ENCODE results near the gene USP1.

The USP1 gene, protein sequence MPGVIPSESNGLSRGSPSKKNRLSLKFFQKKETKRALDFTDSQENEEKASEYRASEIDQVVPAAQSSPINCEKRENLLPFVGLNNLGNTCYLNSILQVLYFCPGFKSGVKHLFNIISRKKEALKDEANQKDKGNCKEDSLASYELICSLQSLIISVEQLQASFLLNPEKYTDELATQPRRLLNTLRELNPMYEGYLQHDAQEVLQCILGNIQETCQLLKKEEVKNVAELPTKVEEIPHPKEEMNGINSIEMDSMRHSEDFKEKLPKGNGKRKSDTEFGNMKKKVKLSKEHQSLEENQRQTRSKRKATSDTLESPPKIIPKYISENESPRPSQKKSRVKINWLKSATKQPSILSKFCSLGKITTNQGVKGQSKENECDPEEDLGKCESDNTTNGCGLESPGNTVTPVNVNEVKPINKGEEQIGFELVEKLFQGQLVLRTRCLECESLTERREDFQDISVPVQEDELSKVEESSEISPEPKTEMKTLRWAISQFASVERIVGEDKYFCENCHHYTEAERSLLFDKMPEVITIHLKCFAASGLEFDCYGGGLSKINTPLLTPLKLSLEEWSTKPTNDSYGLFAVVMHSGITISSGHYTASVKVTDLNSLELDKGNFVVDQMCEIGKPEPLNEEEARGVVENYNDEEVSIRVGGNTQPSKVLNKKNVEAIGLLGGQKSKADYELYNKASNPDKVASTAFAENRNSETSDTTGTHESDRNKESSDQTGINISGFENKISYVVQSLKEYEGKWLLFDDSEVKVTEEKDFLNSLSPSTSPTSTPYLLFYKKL

DNA sequence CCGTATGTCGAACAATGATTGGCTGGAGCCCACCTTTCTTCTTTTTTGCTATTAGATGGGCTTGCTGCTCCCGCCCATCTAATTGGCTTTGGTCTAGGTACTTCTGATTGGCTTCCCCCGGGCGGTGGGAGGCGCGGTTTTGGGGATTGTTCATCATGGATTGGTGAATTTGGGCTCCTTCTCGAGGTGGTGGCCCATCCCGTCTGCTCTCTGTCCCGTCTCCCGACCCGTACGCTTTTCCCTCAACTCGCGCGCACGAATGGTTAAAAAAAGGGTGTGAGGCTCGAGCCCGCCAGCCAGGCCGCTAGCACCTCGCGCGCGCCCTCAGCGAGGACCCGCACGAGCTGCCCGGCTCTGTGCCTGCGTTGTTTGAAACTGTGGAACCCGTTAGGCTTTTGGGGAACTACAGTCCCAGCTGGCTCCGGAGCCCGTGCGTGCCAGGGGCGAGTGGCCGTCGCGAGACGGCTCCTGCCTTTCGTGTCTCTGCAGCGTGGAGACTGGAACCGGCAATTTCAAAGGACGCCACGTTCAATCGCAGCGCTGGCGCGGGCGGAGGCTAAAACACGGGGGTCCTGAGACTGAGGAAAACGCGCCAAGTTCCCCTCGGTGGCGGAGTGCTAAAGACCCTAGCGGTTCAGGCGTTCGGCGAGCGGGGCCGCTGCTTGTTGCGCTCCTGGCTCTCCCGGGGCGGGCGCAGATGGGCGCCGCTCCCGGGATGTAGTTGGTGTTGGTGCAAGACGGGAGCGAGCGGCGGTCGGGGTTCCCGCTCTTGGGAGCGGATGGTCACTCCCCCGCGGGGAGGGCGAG, at the start of gene USP1:
Gene USP1 (plus strand): TSS at position 584 of the 807 bp plus-strand sequence. CDS start 2,819 bp downstream, outside the sequence.
- DNase-seq = peak; percentile 98

DNA sequence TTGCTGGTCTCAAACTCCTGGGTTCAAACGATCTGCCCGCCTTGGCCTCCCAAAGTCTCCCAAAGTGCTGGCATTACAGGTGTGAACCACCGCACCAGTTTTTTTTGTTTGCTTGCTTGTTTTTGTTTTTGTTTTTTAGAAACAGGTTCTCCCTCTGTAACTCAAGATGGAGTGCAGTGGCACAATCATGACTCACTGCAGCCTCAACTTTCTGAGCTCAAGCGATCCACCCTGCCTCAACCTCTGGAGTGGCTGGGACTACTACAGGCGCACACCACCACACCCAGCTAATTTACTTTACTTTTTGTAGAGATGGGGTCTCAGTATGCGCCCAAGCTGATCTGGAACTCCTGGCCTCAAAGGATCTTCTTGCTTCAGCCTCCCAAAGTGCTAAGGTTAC, 47.3 kb upstream of the USP1 start:
- DNase-seq = no peak

DNA sequence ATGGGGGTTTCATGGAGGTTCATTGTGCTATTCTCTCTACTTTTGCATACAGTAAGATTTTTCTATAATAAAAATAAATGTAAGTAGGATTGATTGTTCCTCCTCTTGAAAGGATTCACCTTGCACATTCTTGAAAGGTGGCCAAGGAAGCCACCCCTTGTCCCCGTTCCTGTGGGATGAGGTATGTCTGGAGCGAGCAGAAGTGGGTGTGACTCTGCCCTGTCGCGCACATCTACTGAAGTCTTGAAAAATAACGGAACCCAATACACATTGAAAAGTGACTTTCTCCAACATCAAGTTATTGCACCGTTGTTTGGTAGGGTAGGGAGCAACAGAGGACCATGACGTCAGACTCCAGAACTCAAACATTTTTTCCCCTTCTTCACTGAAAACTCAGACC, 46.8 kb upstream of the USP1 start:
- no peak for DNase-seq

DNA sequence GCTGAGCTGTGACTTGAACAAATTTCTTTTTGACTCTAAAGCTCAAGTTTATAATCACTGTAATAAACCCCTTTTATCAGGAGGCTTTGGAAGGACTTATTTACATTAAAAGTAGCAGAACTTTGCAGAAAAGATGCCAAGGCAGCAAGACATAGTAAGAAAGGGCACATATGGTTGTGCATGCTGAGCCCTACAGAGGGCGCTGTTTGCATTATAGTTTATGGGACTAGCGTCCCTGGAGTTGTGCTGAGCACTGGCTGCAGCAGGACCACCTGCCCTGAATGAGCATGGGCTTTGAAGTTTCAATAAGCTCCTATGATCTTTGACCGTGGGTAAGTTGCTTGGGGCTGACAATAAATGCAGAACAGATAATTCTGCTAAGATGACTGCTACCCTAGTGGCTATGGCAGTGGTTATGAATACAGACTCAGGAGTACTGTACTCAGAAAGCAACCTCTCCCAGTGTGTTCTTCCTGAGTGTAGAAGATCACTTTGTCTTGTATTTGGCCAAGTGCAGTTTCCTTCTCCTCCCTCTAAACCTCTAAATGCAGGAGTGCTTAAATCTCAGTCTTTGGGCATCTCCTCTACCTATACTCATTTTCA, 45.4 kb upstream of the USP1 start:
- DNase-seq = no peak

DNA sequence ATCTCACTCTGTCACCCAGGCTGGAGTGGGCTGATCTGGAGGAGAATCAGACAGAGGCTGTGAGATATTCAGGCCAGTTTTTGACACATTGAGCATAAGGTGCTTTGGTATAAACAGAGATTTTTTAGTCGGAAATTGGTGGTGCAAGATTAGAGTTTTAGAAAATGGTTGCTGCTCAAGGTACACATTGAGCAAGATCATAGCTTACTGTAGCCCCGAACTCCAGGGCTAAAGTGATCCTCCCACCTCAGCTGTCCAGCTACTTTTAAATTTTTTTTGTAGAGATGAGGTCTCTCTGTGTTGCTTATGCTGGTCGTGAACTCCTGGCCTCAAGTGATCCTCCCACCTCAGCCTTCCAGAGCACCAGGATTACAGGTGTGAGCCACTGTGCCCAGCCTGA, 43.9 kb upstream of the USP1 start:
- DNase-seq = no peak

DNA sequence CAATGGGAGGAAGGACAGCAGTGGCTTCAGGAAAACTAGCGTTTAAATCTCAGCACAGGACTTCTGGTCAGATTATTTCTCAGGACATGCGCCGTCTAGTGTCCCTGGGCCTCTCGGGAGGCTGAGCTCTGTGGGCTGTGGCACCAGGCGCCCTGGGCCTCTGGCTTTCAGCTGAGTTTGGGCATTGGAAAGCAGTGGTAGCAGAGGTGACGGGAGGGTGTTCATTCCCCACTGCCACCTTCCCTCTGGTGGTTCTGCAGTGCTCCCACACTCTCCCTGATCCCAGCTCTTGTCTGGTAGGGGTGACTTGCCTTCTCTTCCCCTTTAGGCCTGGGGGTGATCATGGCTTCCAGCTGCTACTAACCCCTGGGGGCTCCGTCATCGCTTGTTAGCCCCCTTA, 42.2 kb upstream of the USP1 start:
- no peak for DNase-seq

DNA sequence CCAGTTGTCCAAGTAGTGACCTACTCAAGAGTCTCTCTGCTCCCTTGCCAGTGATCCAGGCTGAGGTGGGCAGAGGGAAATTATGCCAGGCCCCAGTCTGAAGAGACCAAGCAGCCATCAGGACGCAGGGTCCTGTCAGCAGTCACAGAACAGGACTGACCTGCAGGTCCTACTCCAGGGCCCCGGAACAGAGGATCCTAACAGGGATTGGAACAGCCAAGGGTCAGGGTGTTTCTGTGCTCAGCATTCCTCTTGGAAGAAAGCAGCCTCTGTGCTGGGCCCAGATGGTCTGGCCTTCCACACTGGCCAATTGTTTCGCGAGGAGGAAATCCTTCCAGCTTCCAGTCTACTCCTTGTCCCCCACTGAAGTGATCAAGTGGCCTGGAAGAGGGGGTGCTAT, 41.6 kb upstream of the USP1 start:
- DNase-seq = no peak

DNA sequence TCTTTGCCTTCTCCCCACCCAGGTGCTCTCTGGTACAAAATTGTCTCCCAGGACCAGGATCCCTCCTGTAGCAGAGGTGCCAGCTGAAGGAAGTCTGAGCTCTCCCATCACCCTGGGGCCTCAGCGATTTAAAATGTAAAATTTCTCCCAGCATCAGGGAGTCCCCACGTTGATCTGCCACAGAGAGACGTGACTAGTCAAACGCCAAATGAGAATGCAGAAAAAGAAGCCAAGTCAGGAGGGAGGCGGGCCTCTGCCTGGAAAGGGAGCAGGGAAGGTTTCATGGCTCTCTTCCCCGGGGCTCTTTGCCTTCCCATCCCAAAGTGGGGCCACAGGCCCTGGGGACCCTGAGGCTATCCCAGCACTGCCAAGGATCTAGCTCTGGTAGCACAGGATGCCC, 40.0 kb upstream of the USP1 start:
- no peak for DNase-seq

DNA sequence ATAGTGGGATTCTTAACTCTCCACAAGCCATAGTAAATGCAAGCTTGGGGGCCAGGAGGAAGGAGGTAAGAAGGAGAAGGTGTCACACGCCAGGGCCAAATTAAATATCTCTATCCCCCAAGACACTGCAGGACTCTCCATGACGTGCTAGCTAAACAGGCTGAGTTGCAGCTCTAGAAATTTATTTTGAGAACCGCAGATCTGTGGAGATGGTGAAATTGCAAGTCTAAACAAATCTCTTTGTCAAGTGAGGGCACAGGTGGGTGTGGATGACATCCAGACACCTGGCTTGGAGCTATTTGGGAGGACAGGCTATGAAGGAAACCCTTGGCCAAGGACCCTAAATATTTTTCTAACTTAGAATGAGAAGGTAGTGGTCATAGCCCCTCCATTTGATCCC, 39.5 kb upstream of the USP1 start:
- no peak for DNase-seq

DNA sequence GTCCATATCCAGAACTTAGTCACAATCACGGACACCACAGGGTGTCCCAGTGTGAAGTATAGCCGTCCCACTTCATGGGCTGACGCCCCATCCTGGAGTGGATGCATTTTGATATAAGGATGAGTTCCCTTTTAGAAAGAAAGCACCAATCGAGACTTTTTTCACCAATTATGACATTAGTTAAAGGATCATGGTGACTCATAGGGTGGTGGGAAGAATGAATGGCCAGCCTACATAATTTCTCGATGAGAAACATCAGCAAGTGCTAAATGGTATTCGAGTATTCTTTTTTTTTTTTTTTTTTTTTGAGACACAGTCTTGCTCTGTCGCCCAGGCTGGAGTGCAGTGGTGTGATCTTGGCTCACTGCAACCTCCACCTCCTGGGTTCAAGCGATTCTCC, 38.5 kb upstream of the USP1 start:
- DNase-seq = no peak

DNA sequence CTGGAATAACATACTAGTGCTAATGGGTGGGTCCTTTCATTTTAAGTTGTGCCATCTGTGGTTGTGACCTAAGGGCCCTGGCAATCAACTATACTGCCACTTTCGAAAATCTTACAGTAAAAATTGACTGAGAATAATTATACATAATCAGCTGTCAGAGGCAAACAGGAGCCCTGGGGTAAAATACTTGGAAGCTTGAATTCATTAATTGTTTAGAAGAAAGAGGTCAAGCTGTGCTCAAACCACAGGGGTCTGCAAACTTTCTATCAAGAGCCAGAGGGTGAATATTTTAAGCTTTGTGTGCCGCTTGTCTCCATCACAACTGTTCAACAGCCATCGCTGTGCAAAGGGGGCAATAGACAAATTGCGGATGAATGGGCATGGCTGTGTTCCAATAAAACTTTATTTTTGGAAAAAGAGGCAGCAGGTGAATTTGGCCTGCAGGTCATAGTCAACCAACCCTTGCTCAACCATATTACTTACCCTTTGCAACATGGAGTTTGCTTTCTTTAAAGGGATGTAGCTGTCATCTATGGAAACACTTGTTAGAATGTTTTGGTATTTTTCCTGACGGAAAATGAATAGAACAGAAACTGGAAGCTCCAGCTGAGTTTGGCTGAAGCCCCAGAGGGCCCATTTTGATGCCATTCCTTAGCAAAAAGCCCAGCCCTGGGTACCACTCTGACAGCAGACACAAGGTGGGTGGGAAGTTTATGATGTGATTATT, 35.7 kb upstream of the USP1 start:
- no peak for DNase-seq

DNA sequence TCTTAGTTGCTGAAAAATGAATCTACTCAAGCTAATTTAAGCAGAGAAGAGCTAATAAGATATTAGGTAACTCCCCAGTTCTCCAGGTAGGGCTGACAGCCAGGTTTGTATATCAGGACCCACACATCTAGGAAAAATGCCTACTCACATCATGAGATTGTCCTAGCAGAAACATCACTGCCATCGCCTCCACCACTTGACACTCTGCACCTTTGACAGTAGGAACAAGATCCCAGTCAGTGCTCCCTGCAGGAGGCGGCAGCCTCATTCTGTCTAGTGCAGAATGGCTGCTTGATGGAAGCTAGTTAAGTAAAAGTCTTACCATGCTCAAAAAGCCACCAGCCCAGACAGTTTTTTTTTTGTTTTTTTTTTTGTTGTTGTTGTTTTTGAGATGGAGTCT, 31.6 kb upstream of the USP1 start:
- DNase-seq = no peak

DNA sequence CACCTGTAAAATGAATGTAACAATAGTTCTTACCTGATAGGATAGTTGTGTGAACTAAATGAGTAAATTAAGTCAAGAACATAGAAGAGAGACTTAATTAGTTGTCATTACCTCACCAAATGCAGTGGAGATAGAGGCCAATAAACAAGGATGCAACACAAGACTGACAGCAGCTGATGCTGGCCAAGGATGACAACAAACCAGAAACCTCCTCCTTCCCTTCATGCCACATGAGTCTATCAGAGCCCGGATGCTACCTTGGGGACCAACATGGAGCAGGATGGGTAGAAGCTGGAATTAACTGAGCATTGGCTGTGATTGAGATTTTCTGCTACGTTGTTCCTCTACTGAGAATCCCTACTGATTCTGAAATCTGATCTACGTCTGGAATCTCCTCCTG, 30.3 kb upstream of the USP1 start:
- DNase-seq = no peak

DNA sequence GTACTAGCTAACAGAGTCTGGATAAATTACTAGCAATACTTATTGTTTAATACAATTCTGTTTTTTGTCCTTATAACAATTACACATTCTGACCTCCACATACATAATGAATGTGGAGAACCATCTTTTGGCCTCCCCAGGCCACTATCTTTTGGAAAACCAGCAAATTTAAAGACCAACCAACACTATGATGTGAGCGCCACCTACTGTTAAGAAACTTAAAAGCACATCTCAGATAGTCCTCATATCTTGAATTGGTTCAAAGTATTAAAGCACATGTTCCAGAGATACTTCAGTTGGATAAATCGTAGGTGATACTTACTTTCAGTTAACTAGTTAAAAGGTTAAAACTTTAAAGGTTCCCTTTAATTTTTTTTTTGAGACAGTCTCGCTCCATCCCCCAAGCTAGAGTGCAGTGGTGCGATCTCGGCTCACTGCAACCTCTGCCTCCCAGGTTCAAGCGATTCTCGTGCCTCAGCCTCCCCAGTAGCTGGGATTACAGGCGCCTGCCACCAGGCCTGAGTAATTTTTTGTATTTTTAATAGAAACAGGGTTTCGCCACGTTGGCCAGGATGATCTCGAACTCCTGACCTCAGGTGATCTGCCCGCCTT, 29.3 kb upstream of the USP1 start:
- DNase-seq = peak; percentile 25

DNA sequence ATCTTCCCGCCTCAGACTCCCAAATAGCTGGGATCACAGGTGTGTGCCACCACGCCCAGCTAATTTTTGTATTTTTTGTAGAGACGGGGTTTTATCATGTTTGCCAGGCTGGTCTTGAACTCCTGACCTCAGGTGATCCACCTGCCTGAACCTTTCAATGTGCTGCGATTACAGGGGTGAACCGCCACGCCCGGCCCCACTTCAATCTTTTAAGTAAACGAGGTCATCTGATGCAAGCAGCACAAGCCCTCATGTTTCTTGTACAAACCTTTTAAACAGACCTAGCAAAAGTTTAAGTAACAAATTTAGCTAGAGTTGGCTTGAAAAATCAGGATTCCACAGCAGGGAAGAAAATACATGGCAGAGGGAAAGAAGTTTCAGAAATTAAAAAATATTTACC, 21.2 kb upstream of the USP1 start:
- DNase-seq = no peak

DNA sequence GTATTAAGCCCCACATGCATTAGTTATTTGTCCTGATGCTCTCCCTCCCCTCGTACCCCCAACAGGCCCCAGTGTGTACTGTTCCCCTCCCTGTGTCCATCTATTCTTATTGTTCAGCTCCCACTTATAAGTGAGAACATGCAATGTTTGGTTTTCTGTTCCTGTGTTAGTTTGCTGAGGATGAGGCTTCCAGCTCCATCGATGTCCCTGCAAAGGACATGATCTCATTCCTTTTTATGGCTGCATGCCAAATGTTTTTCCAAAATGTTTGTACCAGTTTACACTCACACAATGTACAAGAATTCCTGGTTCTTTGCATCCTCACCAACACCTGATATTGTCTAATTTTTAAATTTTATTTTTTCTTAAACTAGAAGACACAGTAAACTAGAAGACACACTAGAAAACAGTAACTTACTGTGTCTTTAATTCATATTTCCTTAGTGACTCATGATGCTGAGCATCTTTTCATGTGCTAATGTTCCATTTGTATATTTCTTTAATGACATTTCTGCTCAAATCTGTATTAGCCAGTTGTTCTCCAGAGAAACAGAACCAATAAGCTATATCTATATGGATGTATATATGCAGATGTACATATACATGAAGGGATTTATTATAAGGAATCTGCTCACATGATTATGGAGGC, 19.4 kb upstream of the USP1 start:
- DNase-seq = no peak

DNA sequence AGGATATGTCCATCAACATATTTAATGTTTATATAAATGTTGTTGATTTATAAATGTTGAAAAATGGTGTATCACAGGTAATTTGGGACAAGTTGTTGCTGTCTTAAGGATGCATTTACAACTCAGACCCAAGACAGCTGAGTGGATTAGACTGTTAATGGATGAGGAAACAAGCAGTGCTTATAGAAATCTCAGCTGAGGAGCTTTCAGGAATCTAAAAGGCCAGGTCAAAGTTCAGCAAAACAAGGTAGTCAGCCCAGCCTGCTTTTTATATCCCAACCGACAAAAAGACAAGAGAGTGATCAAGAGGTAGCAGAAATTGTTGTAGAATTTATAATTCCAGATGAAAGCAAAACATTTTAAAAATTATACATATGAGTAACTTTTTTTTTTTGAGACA, 16.6 kb upstream of the USP1 start:
- DNase-seq = no peak

DNA sequence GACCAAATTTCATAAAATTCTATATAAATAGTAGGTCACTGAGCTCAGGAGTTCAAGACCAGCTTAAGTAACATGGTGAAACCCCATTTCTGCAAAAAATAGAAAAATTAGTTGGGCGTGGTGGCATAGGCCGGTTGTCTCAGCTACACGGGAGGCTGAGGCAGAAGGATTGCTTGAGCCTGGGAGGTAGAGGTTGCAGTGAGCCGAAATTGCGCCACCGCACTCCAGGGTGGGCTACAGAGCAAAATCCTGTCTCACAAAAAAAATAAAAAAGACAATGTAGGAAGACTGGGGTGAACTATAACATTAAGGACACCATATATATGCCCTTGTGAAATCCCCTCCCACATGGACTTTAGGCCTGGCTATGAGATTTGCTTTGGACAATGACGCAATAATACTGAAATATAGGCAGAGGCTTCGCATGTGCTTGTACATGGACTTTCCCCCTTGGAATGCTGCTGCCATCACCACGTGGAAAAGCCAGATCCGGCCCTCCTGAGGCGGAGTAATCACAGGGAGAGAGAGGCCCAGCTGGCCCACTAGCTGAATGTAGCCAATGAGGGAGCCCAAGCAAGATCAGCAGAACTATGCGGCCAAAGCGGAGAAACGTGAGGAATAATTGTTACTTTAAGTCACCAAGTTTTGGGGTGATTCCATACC, 13.1 kb upstream of the USP1 start:
- DNase-seq = no peak

DNA sequence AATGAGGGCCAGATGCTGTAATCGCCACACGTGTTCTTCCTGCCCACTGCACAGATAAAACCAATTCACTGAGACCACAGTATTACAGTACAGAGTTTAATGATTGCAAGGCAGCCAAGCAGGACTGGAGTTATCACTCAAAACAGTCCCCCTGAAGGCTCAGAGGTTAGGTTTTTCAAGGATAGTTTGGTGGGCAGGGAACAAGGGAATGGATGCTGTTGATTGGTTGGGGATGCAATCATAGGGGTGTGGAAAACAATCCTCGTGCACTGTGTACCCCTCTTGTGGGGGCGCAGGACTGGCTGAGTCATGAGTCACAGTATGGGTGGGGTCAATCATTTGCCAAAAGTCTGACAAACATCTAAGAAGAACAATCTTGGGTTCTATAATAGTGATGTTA, 12.4 kb upstream of the USP1 start:
- DNase-seq = no peak

DNA sequence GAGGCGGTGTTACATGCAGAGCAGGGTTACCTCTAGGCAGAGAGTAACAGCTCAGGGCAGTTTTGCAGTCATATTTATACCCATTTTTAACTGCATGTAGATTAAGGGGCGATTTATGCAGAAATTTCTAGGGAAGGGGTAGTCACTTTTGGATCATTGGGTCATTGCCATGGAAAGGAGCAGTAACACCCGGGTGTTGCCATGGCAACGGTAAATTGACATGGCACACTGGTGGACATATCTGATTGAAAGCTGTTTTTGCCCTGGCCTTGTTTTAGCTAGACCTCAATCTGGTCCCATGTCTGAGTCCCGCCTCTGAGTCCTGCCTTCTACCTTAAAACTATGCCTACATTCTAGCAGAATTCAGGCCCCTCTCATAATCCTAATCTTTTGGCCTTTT, 11.8 kb upstream of the USP1 start:
- DNase-seq = no peak

DNA sequence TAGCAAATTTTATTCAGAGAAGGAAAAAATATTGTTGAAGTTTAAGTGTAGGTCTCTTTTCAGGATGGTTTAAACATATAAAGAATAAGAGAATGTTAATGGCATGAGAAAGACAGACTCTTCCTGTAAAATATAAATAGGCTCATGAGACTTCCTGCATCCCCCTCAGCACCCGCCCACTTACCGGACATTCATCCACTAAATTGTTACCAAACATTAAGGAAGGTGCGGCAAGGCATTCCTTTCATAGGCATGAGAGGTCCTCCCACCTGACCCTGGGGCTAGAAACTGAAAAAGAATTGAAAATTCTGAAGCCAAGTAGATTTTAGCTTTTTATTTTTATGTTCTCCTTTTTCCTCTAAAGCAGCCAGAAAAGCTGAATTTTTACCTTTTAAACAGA, 10.6 kb upstream of the USP1 start:
- DNase-seq = no peak
